HepG2 (cell line): ENCODE measurements around the gene FKBP10. TPM values are rescaled to one million over a fixed set of nuclear protein-coding genes. Genes with fewer than 3 reads are reported as not detected.

Experiments used
- BRF2 ChIP-seq: sonication (generic); formaldehyde crosslinking; IDR thresholded peaks from 2 replicates; pipeline ENCODE4 v1.8.1; 2022; ENCODE audit warnings: mild to moderate bottlenecking, missing genetic modification reagents
- CC2D1A ChIP-seq: sonication (generic); formaldehyde crosslinking; IDR thresholded peaks from 2 replicates; pipeline ENCODE4 v1.8.1; 2023; ENCODE audit warnings: mild to moderate bottlenecking, missing genetic modification reagents
- HINFP ChIP-seq: sonication (generic); formaldehyde crosslinking; IDR thresholded peaks from 2 replicates; pipeline ENCODE4 v1.4.0; 2020; ENCODE audit warnings: low read depth, mild to moderate bottlenecking, missing genetic modification reagents
- KIAA2018 ChIP-seq: sonication (generic); formaldehyde crosslinking; IDR thresholded peaks from 2 replicates; pipeline ENCODE4 v1.5.0; 2020; ENCODE audit warnings: mild to moderate bottlenecking, missing genetic modification reagents, borderline replicate concordance
- MAX ChIP-seq: IDR thresholded peaks from 2 replicates; pipeline ENCODE4 v1.6.1; 2012; ENCODE audit warnings: inconsistent platforms
- MED8 ChIP-seq: sonication (generic); formaldehyde crosslinking; IDR thresholded peaks from 2 replicates; pipeline ENCODE4 v1.8.1; 2023; ENCODE audit warnings: mild to moderate bottlenecking, missing genetic modification reagents; ENCODE audit not compliant: insufficient replicate concordance
- MEF2D ChIP-seq: sonication (generic); formaldehyde crosslinking; IDR thresholded peaks from 2 replicates; pipeline ENCODE4 v1.5.1; 2020; ENCODE audit warnings: mild to moderate bottlenecking, missing genetic modification reagents
- PHF8 ChIP-seq: sonication (generic); formaldehyde crosslinking; IDR thresholded peaks from 2 replicates; pipeline ENCODE4 v1.5.0; 2020; ENCODE audit warnings: missing genetic modification reagents
- SIN3B ChIP-seq: fragments of 150-350 bp; IDR thresholded peaks from 2 replicates; pipeline ENCODE4 v1.6.1; 2014; ENCODE audit warnings: low read length
- SRY ChIP-seq: sonication (generic); formaldehyde crosslinking; IDR thresholded peaks from 2 replicates; pipeline ENCODE4 v1.8.0; 2022; ENCODE audit warnings: mild to moderate bottlenecking, missing genetic modification reagents
- STAT5B ChIP-seq: sonication (generic); formaldehyde crosslinking; IDR thresholded peaks from 2 replicates; pipeline ENCODE4 v1.4.0; 2020; ENCODE audit warnings: missing genetic modification reagents
- TGIF2 ChIP-seq: IDR thresholded peaks from 2 replicates; pipeline ENCODE4 v1.6.1; 2016; ENCODE audit warnings: control low read depth, missing compliant biosample characterization
- ZBTB37 ChIP-seq: sonication (generic); formaldehyde crosslinking; IDR thresholded peaks from 2 replicates; pipeline ENCODE4 v1.4.0; 2020; ENCODE audit warnings: mild to moderate bottlenecking, missing genetic modification reagents
- ZFP1 ChIP-seq: IDR thresholded peaks from 2 replicates; pipeline ENCODE4 v1.6.1; 2016
- ZNF138 ChIP-seq: sonication (generic); formaldehyde crosslinking; IDR thresholded peaks from 2 replicates; pipeline ENCODE4 v1.5.0; 2020; ENCODE audit warnings: mild to moderate bottlenecking, low read depth, missing genetic modification reagents
- ZNF598 ChIP-seq: sonication (generic); formaldehyde crosslinking; IDR thresholded peaks from 2 replicates; pipeline ENCODE4 v1.5.1; 2020; ENCODE audit warnings: mild to moderate bottlenecking, missing genetic modification reagents, borderline replicate concordance
- ZNF629 ChIP-seq: sonication (generic); formaldehyde crosslinking; conservative IDR thresholded peaks from 2 replicates; pipeline ENCODE4 v1.5.0; 2020; ENCODE audit warnings: missing genetic modification reagents
- ZNF839 ChIP-seq: sonication (generic); formaldehyde crosslinking; IDR thresholded peaks from 2 replicates; pipeline ENCODE4 v1.4.0; 2020; ENCODE audit warnings: missing genetic modification reagents, mild to moderate bottlenecking, borderline replicate concordance
- polyA plus RNA-seq, 8 experiments: library from polyadenylated mRNA; depleted of rRNA in 3 of 8; stranded (reverse) in 7 of 8; unstranded in 1 of 8; fragments of >200 nt; fragmentation: Illumina TruSeq in 4 of 8; extraction: Trizol in 4 of 8; gene quantifications; 2 replicates each; pipeline versions ENCODE4 v1.2.1 to v1.2.3, GENCODE V29; 2011 to 2016; ENCODE audit warnings: low read depth in 4 of 8, missing spikeins in 1 of 8, mixed read lengths in 1 of 8; ENCODE audit not compliant: insufficient read depth in 1 of 8
- total RNA-seq, 5 experiments: library from RNA; depleted of rRNA; stranded (reverse); fragments of >200 nt; fragmentation: Illumina TruSeq; extraction: Trizol; gene quantifications; 2 replicates each; pipeline ENCODE4 v1.2.3, GENCODE V29; 2016; ENCODE audit warnings: low read depth in 1 of 5

FKBP10 gene
- total and polyA plus RNA-seq, 2 of the 13 experiments (the other 11 are each of a cell fraction or from before 2014, with no cell fraction given) = 149 to 573 TPM

- TF ChIP-seq ZNF138 (CRISPR knock-in tag) (no peak), ZNF839 (CRISPR knock-in tag) (peak; percentile 86; the same call in 1 of the 2 replicates), KIAA2018 (CRISPR knock-in tag) (no peak), PHF8 (CRISPR knock-in tag) (no peak), MAX (peak; percentile 73), ZFP1 (no peak), TGIF2 (CRISPR knock-in tag) (peak; percentile 73; the same call in 1 of the 2 replicates), ZBTB37 (CRISPR knock-in tag) (no peak), SRY (CRISPR knock-in tag) (no peak), STAT5B (CRISPR knock-in tag) (no peak), ZNF629 (peak; percentile 95), MED8 (CRISPR knock-in tag) (peak; percentile 36), MEF2D (CRISPR knock-in tag) (peak; percentile 91), HINFP (CRISPR knock-in tag) (no peak), CC2D1A (CRISPR knock-in tag) (no peak), ZNF598 (CRISPR knock-in tag) (peak; percentile 83), BRF2 (no peak), SIN3B (no peak)
Measured at GRCh38 chr17:41772586-41773189, 40.1 kb upstream of the FKBP10 start (continued).
